ENCODE data around the gene GRM5. TPM values are rescaled to one million over a fixed set of nuclear protein-coding genes. Genes with fewer than 3 reads are reported as not detected.

GRM5 gene
- total RNA-seq, 1 donor from 2014 or later: not detected

GRCh38 chr11:88799771-88800500 is 265.8 kb downstream of the GRM5 start:
- H3K4me1 ChIP-seq: no peaks in the 10 kb centered on the region
- TF ChIP-seq POLR2A (IDR thresholded peaks at IDR 0.05) (no peak), CTCF (IDR thresholded peaks at IDR 0.05) (no peak), POLR2AphosphoS5 (IDR thresholded peaks at IDR 0.05; ENCODE audit: insufficient read depth in 1 of 2, low read depth in 1 of 2) (no peak)
- intact Hi-C loops (cut with DNase I): no loop called here
- H3K9me3 ChIP-seq: no peaks in the 10 kb centered on the region
- no peak overlapping the region for H3K27ac ChIP-seq
- H3K36me3 ChIP-seq: no peaks in the 10 kb centered on the region
- DNase-seq (ENCODE audit: extremely low spot score in 2 of 2): no peak
- no peak overlapping the region for H3K4me3 ChIP-seq
- H3K27me3 ChIP-seq: no peaks in the 10 kb centered on the region

GRCh38 chr11:88790182-88790581 is 275.6 kb downstream of the GRM5 start:
- Histone ChIP-seq H3K27ac (no peak overlapping the region), H3K4me3 (no peak overlapping the region), H3K36me3 (no peaks in the 10 kb centered on the region), H3K4me1 (no peaks in the 10 kb centered on the region), H3K9me3 (no peaks in the 10 kb centered on the region), H3K27me3 (no peaks in the 10 kb centered on the region)
- intact Hi-C loops (cut with DNase I): no loop called here
- TF ChIP-seq CTCF (IDR thresholded peaks at IDR 0.05) (no peak), POLR2AphosphoS5 (IDR thresholded peaks at IDR 0.05; ENCODE audit: insufficient read depth in 1 of 2, low read depth in 1 of 2) (no peak), POLR2A (IDR thresholded peaks at IDR 0.05) (no peak)
- DNase-seq (ENCODE audit: extremely low spot score in 2 of 2): no peak

- H3K36me3 ChIP-seq: no peaks in the 10 kb centered on the region
- no peaks in the 10 kb centered on the region for H3K4me1 ChIP-seq
- intact Hi-C loops (cut with DNase I): no loop called here
Observed at GRCh38 chr11:88779577-88779976, 286.2 kb downstream of the GRM5 start.

GRCh38 chr11:88770475-88771079 is 295.2 kb downstream of the GRM5 start:
- Histone ChIP-seq H3K27ac (no peak overlapping the region), H3K4me1 (no peaks in the 10 kb centered on the region), H3K4me3 (no peak overlapping the region), H3K9me3 (no peaks in the 10 kb centered on the region), H3K36me3 (no peaks in the 10 kb centered on the region), H3K27me3 (no peaks in the 10 kb centered on the region)
- intact Hi-C loops (cut with DNase I): no loop called here
- DNase-seq (ENCODE audit: extremely low spot score in 2 of 2): no peak
- TF ChIP-seq POLR2A (IDR thresholded peaks at IDR 0.05): no peak
- no peak for TF ChIP-seq CTCF (IDR thresholded peaks at IDR 0.05)
- no peak for TF ChIP-seq POLR2AphosphoS5 (IDR thresholded peaks at IDR 0.05; ENCODE audit: insufficient read depth in 1 of 2, low read depth in 1 of 2)

More at GRCh38 chr11:88779577-88779976, 286.2 kb downstream of the GRM5 start:
- H3K27ac ChIP-seq: no peak overlapping the region
- H3K9me3 ChIP-seq: no peaks in the 10 kb centered on the region
- no peak for DNase-seq (ENCODE audit: extremely low spot score in 2 of 2)
- no peak for TF ChIP-seq POLR2AphosphoS5 (IDR thresholded peaks at IDR 0.05; ENCODE audit: insufficient read depth in 1 of 2, low read depth in 1 of 2)
- no peak for TF ChIP-seq POLR2A (IDR thresholded peaks at IDR 0.05)
- TF ChIP-seq CTCF (IDR thresholded peaks at IDR 0.05): no peak
- H3K27me3 ChIP-seq: no peaks in the 10 kb centered on the region
- H3K4me3 ChIP-seq: no peak overlapping the region

- TF ChIP-seq POLR2AphosphoS5 (IDR thresholded peaks at IDR 0.05; ENCODE audit: insufficient read depth in 1 of 2, low read depth in 1 of 2) (no peak), CTCF (IDR thresholded peaks at IDR 0.05) (no peak), POLR2A (IDR thresholded peaks at IDR 0.05) (no peak)
- Histone ChIP-seq H3K27me3 (no peaks in the 10 kb centered on the region), H3K9me3 (no peaks in the 10 kb centered on the region), H3K36me3 (no peaks in the 10 kb centered on the region), H3K4me1 (no peaks in the 10 kb centered on the region), H3K27ac (no peak overlapping the region), H3K4me3 (no peak overlapping the region)
- no peak for DNase-seq (ENCODE audit: extremely low spot score in 2 of 2)
- intact Hi-C loops (cut with DNase I): no loop called here
Observed at GRCh38 chr11:88744140-88744539, 321.6 kb downstream of the GRM5 start.

All from vagina (tissue), 2 donors.